Measurements from ENCODE around the gene EXO1. TPM values are rescaled to one million over a fixed set of nuclear protein-coding genes. Genes with fewer than 3 reads are reported as not detected.

EXO1 gene
- total and polyA plus RNA-seq, 9 of the 15 experiments (the other 6 are each of a cell fraction or from before 2014, with no cell fraction given) = 36.0 to 125 (median 83.9) TPM

DNA sequence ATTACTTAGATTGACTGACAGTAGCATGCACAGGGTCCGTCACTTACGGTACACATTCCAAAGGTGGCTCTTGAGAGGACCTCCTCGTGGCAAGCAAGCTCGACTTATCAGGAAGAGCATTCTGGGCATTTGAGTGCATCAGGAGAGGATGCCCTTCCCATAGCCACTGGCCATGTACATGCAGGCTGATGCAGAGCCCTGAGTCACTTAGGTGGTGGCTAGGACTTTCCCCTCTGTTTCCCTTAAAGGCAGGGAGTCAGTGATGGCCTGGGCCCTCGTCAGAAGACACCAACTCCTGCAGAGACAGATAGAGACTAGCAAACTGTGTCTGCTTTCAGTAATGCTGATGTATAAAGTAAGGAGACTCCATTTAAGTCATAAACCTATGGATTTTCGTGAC, 12.9 kb downstream of the EXO1 start:
- H3K9me1 ChIP-seq (ENCODE audit: control insufficient read depth, insufficient read depth, low read length) = no peaks in the 10 kb centered on the region
- peak in 1 of 4 experiments; percentile 20 for DNase-seq (ENCODE audit: extremely low read depth in 1 of 4, low spot score in 3 of 4)
- peak; percentile 18; the same call in 2 of the 3 replicates for ATAC-seq
- H3K27me3 ChIP-seq (ENCODE audit: control insufficient read depth in 2 of 2, insufficient read depth in 2 of 2, low read length in 2 of 2) = no peaks in the 10 kb centered on the region
- H4K20me1 ChIP-seq (replicated peaks; ENCODE audit: control insufficient read depth, insufficient read depth, low read length) = no peaks in the 10 kb centered on the region
- H3K4me3 ChIP-seq = no peak overlapping the region
- no TSS peak for BruUV-seq (replicated peaks)
- CTCF ChIA-PET (ENCODE audit: low intra/inter-chr PET ratio) = interaction anchor here (0.5 kb wide), 1 partner anchor 214 kb away, joined by 4 read pairs; no protein-coding TSS in a partner anchor
- no peak overlapping the region for H3K4me2 ChIP-seq (ENCODE audit: insufficient read depth, low read length)
- H2AFZ ChIP-seq (ENCODE audit: low read depth, low read length) = no peak overlapping the region
- FAIRE-seq = no peak
- in situ Hi-C loops (cut with MboI) = no loop called here
- WGBS (ENCODE audit: insufficient coverage, low coverage, missing lambda C conversion rate) = 88% methylated on average over 6 of the region's 6 CpGs
- no peak overlapping the region for H3K9ac ChIP-seq (ENCODE audit: insufficient read depth in 1 of 2, low read depth in 2 of 2, low read length in 2 of 2)
- intact Hi-C loops (cut with micrococcal nuclease) = no loop called here
- no peaks in the 10 kb centered on the region for H3K4me1 ChIP-seq (replicated peaks in 1 of 2; ENCODE audit: control insufficient read depth in 2 of 2, insufficient read depth in 2 of 2, low read length in 2 of 2)
- peaks cover 96% of the 10 kb centered on the region for H3K36me3 ChIP-seq (ENCODE audit: control insufficient read depth, insufficient read depth, low read length)
- H3K27ac ChIP-seq (ENCODE audit: extremely low read depth, low read depth, low read length) = no peak overlapping the region
- no peaks in the 10 kb centered on the region for H3K9me3 ChIP-seq (replicated peaks; ENCODE audit: control insufficient read depth, insufficient read depth, low read depth, low read length)
- H3K79me2 ChIP-seq (ENCODE audit: control insufficient read depth, insufficient read depth, low read length) = peaks cover 11% of the 10 kb centered on the region; the same call in 2 of the 3 replicates
- POLR2A ChIA-PET = no interaction called here
- TF ChIP-seq RCOR1 (IDR thresholded peaks at IDR 0.05; ENCODE audit: borderline replicate concordance in 1 of 2, low read depth in 2 of 2, low read length in 2 of 2) = no peak
- TF ChIP-seq POLR2A (conservative IDR thresholded peaks at IDR 0.05) = peak; percentile 33; the same call in 1 of the 2 replicates

DNA sequence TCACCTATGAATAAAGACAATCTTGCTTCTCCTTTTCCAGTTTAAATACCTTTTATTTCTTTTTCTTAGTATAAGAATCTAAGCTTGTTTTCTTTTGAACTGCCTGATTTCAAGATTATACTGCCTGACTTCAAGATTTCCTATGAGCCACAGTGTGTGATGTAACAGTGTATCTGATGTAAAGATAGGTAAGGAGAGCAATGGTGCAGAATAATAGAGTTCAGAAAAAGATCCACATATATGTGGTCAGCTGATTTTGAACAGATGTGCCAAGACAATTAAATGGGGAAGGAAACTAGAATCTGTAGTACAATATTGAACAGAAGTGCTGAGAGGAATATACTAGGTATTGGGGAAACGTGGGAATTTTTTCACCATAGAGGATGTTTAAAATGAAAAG, 21.0 kb downstream of the EXO1 start:
- Histone ChIP-seq H3K4me3 (no peak overlapping the region), H4K20me1 (replicated peaks; ENCODE audit: control insufficient read depth, insufficient read depth, low read length) (no peaks in the 10 kb centered on the region), H3K36me3 (ENCODE audit: control insufficient read depth, insufficient read depth, low read length) (peaks cover 88% of the 10 kb centered on the region), H3K9ac (ENCODE audit: insufficient read depth in 1 of 2, low read depth in 2 of 2, low read length in 2 of 2) (no peak overlapping the region), H3K9me1 (ENCODE audit: control insufficient read depth, insufficient read depth, low read length) (no peaks in the 10 kb centered on the region), H3K27me3 (ENCODE audit: control insufficient read depth in 2 of 2, insufficient read depth in 2 of 2, low read length in 2 of 2) (no peaks in the 10 kb centered on the region), H2AFZ (ENCODE audit: low read depth, low read length) (no peak overlapping the region), H3K27ac (ENCODE audit: extremely low read depth, low read depth, low read length) (no peak overlapping the region), H3K4me2 (ENCODE audit: insufficient read depth, low read length) (no peak overlapping the region), H3K79me2 (ENCODE audit: control insufficient read depth, insufficient read depth, low read length) (peaks cover 3% of the 10 kb centered on the region; the same call in 1 of the 3 replicates), H3K4me1 (replicated peaks in 1 of 2; ENCODE audit: control insufficient read depth in 2 of 2, insufficient read depth in 2 of 2, low read length in 2 of 2) (no peaks in the 10 kb centered on the region), H3K9me3 (replicated peaks; ENCODE audit: control insufficient read depth, insufficient read depth, low read depth, low read length) (no peaks in the 10 kb centered on the region)
- TF ChIP-seq PHF8 (IDR thresholded peaks at IDR 0.05; ENCODE audit: borderline replicate concordance, low read length) (no peak), CEBPG (CRISPR knock-in tag; IDR thresholded peaks at IDR 0.05) (no peak), CEBPG (tag; conservative IDR thresholded peaks at IDR 0.05 in 1 of 2, IDR thresholded peaks at IDR 0.05 in 1 of 2) (peak in 1 of 2 experiments; percentile 44; a peak in 2 of 4 replicates), POLR2H (tag; IDR thresholded peaks at IDR 0.05; ENCODE audit: low read depth) (0 out of 2 replicates have a peak, but pooled peaks have one; percentile 40)
- ATAC-seq (0 out of 3 replicates have a peak, but pooled peaks have one; percentile 9), DNase-seq (ENCODE audit: extremely low read depth in 1 of 4, low spot score in 3 of 4) (no peak), FAIRE-seq (no peak)
- in situ Hi-C loops (cut with MboI) = no loop called here
- intact Hi-C loops (cut with micrococcal nuclease) = no loop called here
- no TSS peak for BruUV-seq (replicated peaks)
- POLR2A ChIA-PET = no interaction called here
- CTCF ChIA-PET (ENCODE audit: low intra/inter-chr PET ratio) = no interaction called here
- WGBS (ENCODE audit: insufficient coverage, low coverage, missing lambda C conversion rate) = 95% methylated on average over 1 of the region's 1 CpG
